Measurements from ENCODE around the gene VCX2.
"Not testable (repeated sequence)": the region's sequence is repeated elsewhere in the genome, so short reads cannot be mapped to it uniquely, and the experiment has no call there.

The VCX2 gene

DNA sequence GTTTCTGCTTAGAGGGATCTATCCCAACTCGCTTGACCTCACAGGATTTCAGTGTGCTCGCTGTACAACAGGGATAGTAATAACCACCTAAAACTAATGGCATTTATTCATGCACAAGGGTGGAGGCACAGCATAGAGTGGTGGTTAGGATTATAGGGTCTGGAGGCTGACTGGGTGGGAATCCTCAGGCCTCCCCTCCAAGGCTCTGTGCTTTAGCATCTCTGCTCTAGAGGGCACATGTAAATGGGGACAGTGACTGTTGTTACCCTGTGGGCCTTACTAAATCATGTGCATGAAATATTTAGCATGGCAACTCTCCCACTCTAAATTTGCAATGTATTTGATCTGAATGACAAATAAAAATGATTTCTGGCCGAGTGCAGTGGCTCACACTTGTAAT is 29.2 kb downstream of the VCX2 start:
- Mint-ChIP-seq H3K9me3 (peaks cover 6% of the 10 kb centered on the region), H3K4me1 (ENCODE audit: low read depth) (no peaks in the 10 kb centered on the region), H3K4me3 (no peak overlapping the region), H3K36me3 (ENCODE audit: low read depth) (no peaks in the 10 kb centered on the region), H3K27ac (no peak overlapping the region), H3K27me3 (ENCODE audit: low read depth) (no peaks in the 10 kb centered on the region)

GRCh38 chrX:8140986-8141744 is 29.9 kb downstream of the VCX2 start:
- H3K4me3 Mint-ChIP-seq, result no peak overlapping the region
- H3K4me1 Mint-ChIP-seq (ENCODE audit: low read depth), result no peaks in the 10 kb centered on the region
- H3K36me3 Mint-ChIP-seq (ENCODE audit: low read depth), result no peaks in the 10 kb centered on the region
- H3K27me3 Mint-ChIP-seq (ENCODE audit: low read depth), result no peaks in the 10 kb centered on the region
- H3K27ac Mint-ChIP-seq, result no peak overlapping the region
- H3K9me3 Mint-ChIP-seq, result peaks cover 6% of the 10 kb centered on the region

DNA sequence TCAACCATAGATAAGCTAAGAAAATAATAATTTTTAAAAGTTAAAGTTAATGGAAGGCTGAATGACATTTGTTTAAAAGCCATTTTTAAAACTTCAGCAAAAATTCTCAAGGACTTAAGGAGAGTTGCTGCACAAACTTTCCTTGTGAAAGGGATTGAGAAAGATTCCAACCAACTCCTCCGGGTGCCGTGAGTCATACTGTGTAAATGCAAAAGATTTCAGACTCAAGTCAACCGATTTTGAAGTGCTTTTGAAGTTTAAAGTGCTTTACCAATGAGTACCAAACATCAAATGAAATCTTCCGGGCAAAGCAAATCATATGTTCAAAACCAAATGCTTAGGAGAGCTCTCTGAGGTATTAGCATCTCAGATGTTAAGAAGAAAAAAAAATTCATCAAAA is 31.4 kb downstream of the VCX2 start:
- H3K27ac Mint-ChIP-seq, result no peak overlapping the region
- no peaks in the 10 kb centered on the region for H3K4me1 Mint-ChIP-seq (ENCODE audit: low read depth)
- H3K27me3 Mint-ChIP-seq (ENCODE audit: low read depth), result no peaks in the 10 kb centered on the region
- no peaks in the 10 kb centered on the region for H3K36me3 Mint-ChIP-seq (ENCODE audit: low read depth)
- H3K9me3 Mint-ChIP-seq, result peaks cover 7% of the 10 kb centered on the region
- H3K4me3 Mint-ChIP-seq, result no peak overlapping the region

DNA sequence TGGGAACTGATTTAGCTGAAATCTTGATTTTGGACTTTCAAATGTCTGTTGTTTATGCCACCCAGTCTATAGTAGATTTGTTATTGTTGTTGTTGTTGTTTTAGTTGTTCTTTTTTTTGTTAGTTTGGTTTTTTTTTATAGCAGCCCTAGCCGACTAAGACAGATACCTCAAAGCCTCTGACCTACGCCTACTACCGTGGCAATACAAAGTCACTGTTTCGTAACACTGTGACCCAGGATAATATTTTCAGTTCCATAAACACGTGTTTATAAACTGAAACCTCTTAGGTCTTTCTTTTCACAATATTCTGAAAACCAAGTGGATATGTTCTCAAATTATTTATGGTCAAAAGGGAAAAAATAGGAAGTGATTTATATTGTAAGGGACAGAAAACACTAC is 32.8 kb downstream of the VCX2 start:
- H3K27me3 Mint-ChIP-seq (ENCODE audit: low read depth), result no peaks in the 10 kb centered on the region
- H3K36me3 Mint-ChIP-seq (ENCODE audit: low read depth), result no peaks in the 10 kb centered on the region
- no peak overlapping the region for H3K27ac Mint-ChIP-seq
- H3K4me3 Mint-ChIP-seq, result no peak overlapping the region
- H3K4me1 Mint-ChIP-seq (ENCODE audit: low read depth), result no peaks in the 10 kb centered on the region
- peaks cover 6% of the 10 kb centered on the region for H3K9me3 Mint-ChIP-seq

GRCh38 chrX:8126648-8127047 is 44.4 kb downstream of the VCX2 start:
- Mint-ChIP-seq H3K36me3 (ENCODE audit: low read depth) (no peaks in the 10 kb centered on the region), H3K4me1 (ENCODE audit: low read depth) (no peaks in the 10 kb centered on the region), H3K27ac (no peak overlapping the region), H3K4me3 (no peak overlapping the region), H3K27me3 (ENCODE audit: low read depth) (no peaks in the 10 kb centered on the region), H3K9me3 (peaks cover 6% of the 10 kb centered on the region)

- Mint-ChIP-seq H3K9me3 (peaks cover 5% of the 10 kb centered on the region), H3K4me3 (no peak overlapping the region), H3K4me1 (ENCODE audit: low read depth) (no peaks in the 10 kb centered on the region), H3K27me3 (ENCODE audit: low read depth) (no peaks in the 10 kb centered on the region), H3K27ac (no peak overlapping the region), H3K36me3 (ENCODE audit: low read depth) (no peaks in the 10 kb centered on the region)
Measured at GRCh38 chrX:8126092-8126491, 45.0 kb downstream of the VCX2 start.

GRCh38 chrX:8125566-8125965 is 45.5 kb downstream of the VCX2 start:
- no peak overlapping the region for H3K4me3 Mint-ChIP-seq
- no peaks in the 10 kb centered on the region for H3K36me3 Mint-ChIP-seq (ENCODE audit: low read depth)
- no peaks in the 10 kb centered on the region for H3K27me3 Mint-ChIP-seq (ENCODE audit: low read depth)
- no peaks in the 10 kb centered on the region for H3K4me1 Mint-ChIP-seq (ENCODE audit: low read depth)
- H3K9me3 Mint-ChIP-seq, result peaks cover 5% of the 10 kb centered on the region
- no peak overlapping the region for H3K27ac Mint-ChIP-seq

- Mint-ChIP-seq H3K27ac (no peak overlapping the region), H3K4me3 (no peak overlapping the region), H3K4me1 (ENCODE audit: low read depth) (no peaks in the 10 kb centered on the region), H3K27me3 (ENCODE audit: low read depth) (no peaks in the 10 kb centered on the region), H3K9me3 (no peaks in the 10 kb centered on the region), H3K36me3 (ENCODE audit: low read depth) (no peaks in the 10 kb centered on the region)
Measured at GRCh38 chrX:8122538-8122937, 48.5 kb downstream of the VCX2 start.

DNA sequence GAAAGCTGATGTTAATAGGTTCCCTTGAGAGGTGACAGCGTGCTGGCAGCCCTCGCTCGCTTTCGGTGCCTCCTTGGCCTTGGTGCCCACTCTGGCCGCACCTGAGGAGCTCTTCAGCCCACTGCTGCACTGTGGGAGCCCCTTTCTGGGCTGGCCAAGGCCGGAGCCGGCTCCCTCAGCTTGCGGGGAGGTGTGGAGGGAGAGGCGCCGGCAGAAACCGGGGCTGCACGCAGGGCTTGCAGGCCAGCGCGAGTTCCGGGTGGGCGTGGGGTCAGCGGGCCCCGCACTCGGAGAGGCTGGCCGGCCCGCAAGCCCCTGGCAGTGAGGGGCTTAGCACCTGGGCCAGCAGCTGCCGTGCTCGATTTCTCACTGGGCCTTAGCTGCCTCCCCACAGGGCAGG is 49.7 kb downstream of the VCX2 start:
- not testable (repeated sequence) for H3K9me3 Mint-ChIP-seq; H3K4me3 Mint-ChIP-seq; H3K27ac Mint-ChIP-seq; H3K36me3 Mint-ChIP-seq (ENCODE audit: low read depth); H3K4me1 Mint-ChIP-seq (ENCODE audit: low read depth); H3K27me3 Mint-ChIP-seq (ENCODE audit: low read depth)
